Lower lobe of right lung (tissue), 2 donors: ENCODE data around the gene ACRBP. TPM values are rescaled to one million over a fixed set of nuclear protein-coding genes. Genes with fewer than 3 reads are reported as not detected.
"Not testable (repeated sequence)": the region's sequence is repeated elsewhere in the genome, so short reads cannot be mapped to it uniquely, and the experiment has no call there.

Source experiments
- ATAC-seq, 2 donors: fragments of 200-7000 bp; cut with Tn5 transposase; one replicate each; pipeline ENCODE4 v1.9.1; 2020 to 2022; ENCODE audit warnings: mild to moderate bottlenecking in 2 of 2, moderate library complexity in 2 of 2
- DNase-seq: peaks from one replicate; pipeline ENCODE4 v3.0.0-alpha.2; 2020
- H3K27ac ChIP-seq: fragments of 200-600 bp; one replicate; pipeline ENCODE4 v1.8.0; 2022
- H3K27me3 ChIP-seq: fragments of 200-600 bp; one replicate; pipeline ENCODE4 v1.8.0; 2022; ENCODE audit warnings: low read depth
- H3K36me3 ChIP-seq: fragments of 200-600 bp; one replicate; pipeline ENCODE4 v1.8.0; 2022; ENCODE audit warnings: mild to moderate bottlenecking
- H3K4me1 ChIP-seq: fragments of 200-600 bp; one replicate; pipeline ENCODE4 v1.8.0; 2022
- H3K4me3 ChIP-seq: fragments of 200-600 bp; one replicate; pipeline ENCODE4 v1.8.0; 2022; ENCODE audit warnings: mild to moderate bottlenecking
- H3K9me3 ChIP-seq: fragments of 200-600 bp; one replicate; pipeline ENCODE4 v1.8.0; 2022
- CTCF ChIP-seq: fragments of 200-600 bp; IDR thresholded peaks from one replicate; pipeline ENCODE4 v1.8.0; 2022; ENCODE audit warnings: antibody characterized with exemption, mild to moderate bottlenecking
- intact Hi-C: fragments of 100-400 bp; cut with DNase I; formaldehyde crosslinking; loops from one replicate; pipeline ENCODE4 v1.11.0; 2022
- total RNA-seq: library from RNA; stranded (reverse); fragmentation: NEBNext Ultra II Directional; extraction: Animal tissue kit (Norgen Biotek cat#: 25700); gene quantifications from one replicate; pipeline ENCODE4 v1.2.1, GENCODE V29; 2021
- donor health status: DM: no; HTN: yes; CAD: no; lungs with severe emphysema.

The ACRBP gene
- total RNA-seq, 1 donor from 2014 or later = 7.2 TPM

- Histone ChIP-seq H3K4me3 (peak overlapping the region; percentile 90), H3K27ac (peak overlapping the region; percentile 96), H3K36me3 (peaks cover 35% of the 10 kb centered on the region), H3K27me3 (no peaks in the 10 kb centered on the region), H3K9me3 (no peaks in the 10 kb centered on the region), H3K4me1 (peaks cover 40% of the 10 kb centered on the region)
- DNase-seq (no peak), ATAC-seq (no peak)
- intact Hi-C loops = no loop called here
- no peak for TF ChIP-seq CTCF
These were observed 42.8 kb downstream of the ACRBP start for GRCh38 chr12:6604259-6605029.

GRCh38 chr12:6603095-6603567 is 44.1 kb downstream of the ACRBP start:
- DNase-seq = no peak

GRCh38 chr12:6602526-6602925 is 44.7 kb downstream of the ACRBP start:
- Histone ChIP-seq H3K36me3 (peaks cover 54% of the 10 kb centered on the region), H3K27me3 (no peaks in the 10 kb centered on the region), H3K9me3 (no peaks in the 10 kb centered on the region), H3K4me1 (peaks cover 49% of the 10 kb centered on the region), H3K27ac (peak overlapping the region; percentile 22), H3K4me3 (no peak overlapping the region)
- ATAC-seq = no peak
- no peak for DNase-seq
- no peak for TF ChIP-seq CTCF
- intact Hi-C loops = no loop called here

More at GRCh38 chr12:6603095-6603567, 44.1 kb downstream of the ACRBP start:
- Histone ChIP-seq H3K27ac (peak overlapping the region; percentile 22), H3K27me3 (no peaks in the 10 kb centered on the region), H3K9me3 (no peaks in the 10 kb centered on the region), H3K4me1 (peaks cover 49% of the 10 kb centered on the region), H3K4me3 (peak overlapping the region; percentile 90), H3K36me3 (peaks cover 48% of the 10 kb centered on the region)
- intact Hi-C loops = no loop called here
- no peak for TF ChIP-seq CTCF
- ATAC-seq = no peak

GRCh38 chr12:6595673-6596072 is 51.6 kb downstream of the ACRBP start:
- H3K27ac ChIP-seq, H3K9me3 ChIP-seq, DNase-seq, intact Hi-C loops, H3K27me3 ChIP-seq, ATAC-seq, H3K4me3 ChIP-seq: not testable (repeated sequence)
- Histone ChIP-seq H3K36me3 (peaks cover 100% of the 10 kb centered on the region), H3K4me1 (peaks cover 13% of the 10 kb centered on the region)

GRCh38 chr12:6592087-6592486 is 55.1 kb downstream of the ACRBP start:
- TF ChIP-seq CTCF = no peak
- Histone ChIP-seq H3K9me3 (no peaks in the 10 kb centered on the region), H3K4me3 (no peak overlapping the region), H3K27ac (no peak overlapping the region), H3K4me1 (no peaks in the 10 kb centered on the region), H3K36me3 (peaks cover 100% of the 10 kb centered on the region), H3K27me3 (no peaks in the 10 kb centered on the region)
- no peak for ATAC-seq
- DNase-seq = no peak
- intact Hi-C loops = no loop called here

Other genes with a start within 250 kb of the ACRBP start
- 2.3 TPM for gene CD27, start 202.5 kb downstream of the ACRBP start, total RNA-seq
- gene TAPBPL, start 195.4 kb downstream of the ACRBP start, total RNA-seq = 32.4 TPM
- 6.8 TPM for gene VAMP1, start 176.8 kb downstream of the ACRBP start, total RNA-seq
- gene MRPL51, start 154.2 kb downstream of the ACRBP start, total RNA-seq = 121 TPM
- 32.0 TPM for gene NCAPD2, start 153.3 kb downstream of the ACRBP start, total RNA-seq
- gene GAPDH, start 112.9 kb downstream of the ACRBP start, total RNA-seq = 766 TPM
- gene IFFO1, start 91.4 kb downstream of the ACRBP start, total RNA-seq = 27.6 TPM
- gene NOP2, start 79.1 kb downstream of the ACRBP start, total RNA-seq = 30.2 TPM
- 169 TPM for gene CHD4, start 40.1 kb downstream of the ACRBP start, total RNA-seq
- 3.8 TPM for gene LPAR5, start 11.5 kb downstream of the ACRBP start, total RNA-seq
- 41.3 TPM for gene ING4, start 15.7 kb upstream of the ACRBP start, total RNA-seq
- gene ZNF384, start 41.9 kb upstream of the ACRBP start, total RNA-seq = 48.7 TPM
- 0.18 TPM for gene PIANP, start 53.4 kb upstream of the ACRBP start, total RNA-seq
- gene COPS7A, start 76.6 kb upstream of the ACRBP start, total RNA-seq = 55.1 TPM
- 108 TPM for gene MLF2, start 105.7 kb upstream of the ACRBP start, total RNA-seq
- gene PTMS, start 118.9 kb upstream of the ACRBP start, total RNA-seq = 267 TPM
- 2.1 TPM for gene LAG3, start 125.1 kb upstream of the ACRBP start, total RNA-seq
- gene CD4, start 142.1 kb upstream of the ACRBP start, total RNA-seq = 80.3 TPM
- 21.5 TPM for gene GPR162, start 174.4 kb upstream of the ACRBP start, total RNA-seq
- gene P3H3, start 181.0 kb upstream of the ACRBP start, total RNA-seq = 7.0 TPM
- gene GNB3, start 193.5 kb upstream of the ACRBP start, total RNA-seq = 1.0 TPM
- gene CDCA3, start 203.9 kb upstream of the ACRBP start, total RNA-seq = 2.9 TPM
- gene USP5, start 204.7 kb upstream of the ACRBP start, total RNA-seq = 58.6 TPM
- gene TPI1, start 220.1 kb upstream of the ACRBP start, total RNA-seq = 278 TPM
- 25.5 TPM for gene SPSB2, start 225.9 kb upstream of the ACRBP start, total RNA-seq